ENCODE data around the gene TCEANC2.

The TCEANC2 gene

DNA sequence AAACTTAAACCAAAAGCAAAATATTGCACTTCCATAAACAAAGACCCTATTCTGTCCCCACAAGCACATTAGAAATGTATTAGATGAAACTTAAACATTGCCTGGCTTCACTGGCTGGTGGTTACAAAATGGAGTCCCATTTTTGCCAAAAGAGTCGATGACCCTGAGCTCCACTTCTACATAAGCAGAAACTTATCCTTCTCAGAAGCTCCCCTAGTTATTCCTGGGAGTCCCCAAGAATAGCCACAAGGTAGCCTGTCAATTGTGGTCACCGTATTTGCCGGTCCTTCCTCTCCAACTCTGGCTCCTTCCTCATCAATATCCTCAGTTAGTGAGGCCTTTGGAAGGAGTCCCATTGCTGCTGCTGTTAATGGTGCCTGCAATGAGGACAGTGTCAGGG is 62.1 kb downstream of the TCEANC2 start:
- Histone ChIP-seq H3K9me3 (ENCODE audit: low read length) (no peaks in the 10 kb centered on the region), H3K27me3 (ENCODE audit: insufficient read depth, low read length) (no peaks in the 10 kb centered on the region), H3K4me3 (ENCODE audit: low read length) (no peak overlapping the region), H2AFZ (ENCODE audit: low read depth, low read length) (no peak overlapping the region), H3K36me3 (ENCODE audit: insufficient read depth, low read length) (no peaks in the 10 kb centered on the region), H3K4me1 (ENCODE audit: insufficient read depth, low read length) (peaks cover 14% of the 10 kb centered on the region)

DNA sequence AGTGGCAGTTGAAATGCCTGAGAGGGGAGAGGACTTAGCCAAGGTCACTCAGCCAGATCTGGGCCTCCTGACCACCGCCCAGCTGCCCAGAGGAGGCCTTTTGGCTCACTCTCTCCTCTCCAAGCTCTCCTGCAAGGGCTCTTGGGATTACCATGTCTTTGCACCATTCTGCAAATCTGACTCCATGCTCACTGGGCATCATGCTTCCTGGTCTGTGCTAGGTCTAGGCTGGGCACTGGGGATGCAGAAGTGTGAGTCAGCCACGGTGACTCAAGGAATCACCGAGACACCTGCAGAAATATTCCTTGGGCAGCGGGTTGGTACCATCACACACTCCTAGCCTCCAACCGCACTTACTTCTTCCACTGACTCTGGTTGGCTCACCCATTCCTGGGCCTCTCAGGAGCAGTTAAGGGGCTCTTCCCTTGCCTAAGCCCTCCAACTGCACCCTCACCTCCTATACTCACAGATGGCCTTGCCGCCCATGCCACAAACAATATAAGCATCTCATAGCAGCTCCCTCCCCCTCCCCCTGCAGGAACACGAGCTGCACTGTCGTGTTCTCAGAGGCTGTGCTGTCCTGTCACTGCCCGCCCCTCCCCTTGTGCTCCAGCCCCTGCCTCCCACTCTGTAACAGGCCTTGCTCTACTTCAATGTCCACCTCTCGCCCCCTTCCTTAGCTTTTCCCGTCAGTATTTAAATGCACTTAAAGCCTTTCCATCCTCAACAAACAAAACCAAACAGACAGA is 64.6 kb downstream of the TCEANC2 start:
- no peak overlapping the region for H3K4me3 ChIP-seq (ENCODE audit: low read length)
- H3K9me3 ChIP-seq (ENCODE audit: low read length) = no peaks in the 10 kb centered on the region
- H3K36me3 ChIP-seq (ENCODE audit: insufficient read depth, low read length) = no peaks in the 10 kb centered on the region
- H2AFZ ChIP-seq (ENCODE audit: low read depth, low read length) = no peak overlapping the region
- H3K4me1 ChIP-seq (ENCODE audit: insufficient read depth, low read length) = peaks cover 19% of the 10 kb centered on the region
- H3K27me3 ChIP-seq (ENCODE audit: insufficient read depth, low read length) = peaks cover 10% of the 10 kb centered on the region

DNA sequence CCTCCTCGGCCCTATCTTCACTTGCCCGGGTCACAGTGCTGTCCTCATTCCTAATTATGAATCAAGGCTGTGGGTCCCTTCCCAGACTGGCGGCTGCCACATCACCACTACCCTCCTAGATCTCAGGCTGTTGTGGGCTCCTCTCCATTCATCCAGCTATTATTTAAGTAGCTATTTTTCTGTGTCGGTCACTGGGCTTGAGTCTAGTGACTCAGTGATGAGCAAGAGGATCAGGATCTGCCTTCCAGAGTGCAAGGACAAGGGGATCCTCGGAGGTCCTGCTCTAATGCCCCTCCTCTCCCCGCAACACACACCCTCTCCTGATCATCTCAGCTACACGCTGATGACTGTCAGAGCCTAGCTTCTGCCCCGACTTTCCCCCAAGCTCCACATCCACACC is 65.3 kb downstream of the TCEANC2 start:
- Histone ChIP-seq H3K27me3 (ENCODE audit: insufficient read depth, low read length) (peaks cover 10% of the 10 kb centered on the region), H3K4me3 (ENCODE audit: low read length) (no peak overlapping the region), H3K4me1 (ENCODE audit: insufficient read depth, low read length) (peaks cover 19% of the 10 kb centered on the region), H3K36me3 (ENCODE audit: insufficient read depth, low read length) (no peaks in the 10 kb centered on the region), H3K9me3 (ENCODE audit: low read length) (no peaks in the 10 kb centered on the region), H2AFZ (ENCODE audit: low read depth, low read length) (no peak overlapping the region)

DNA sequence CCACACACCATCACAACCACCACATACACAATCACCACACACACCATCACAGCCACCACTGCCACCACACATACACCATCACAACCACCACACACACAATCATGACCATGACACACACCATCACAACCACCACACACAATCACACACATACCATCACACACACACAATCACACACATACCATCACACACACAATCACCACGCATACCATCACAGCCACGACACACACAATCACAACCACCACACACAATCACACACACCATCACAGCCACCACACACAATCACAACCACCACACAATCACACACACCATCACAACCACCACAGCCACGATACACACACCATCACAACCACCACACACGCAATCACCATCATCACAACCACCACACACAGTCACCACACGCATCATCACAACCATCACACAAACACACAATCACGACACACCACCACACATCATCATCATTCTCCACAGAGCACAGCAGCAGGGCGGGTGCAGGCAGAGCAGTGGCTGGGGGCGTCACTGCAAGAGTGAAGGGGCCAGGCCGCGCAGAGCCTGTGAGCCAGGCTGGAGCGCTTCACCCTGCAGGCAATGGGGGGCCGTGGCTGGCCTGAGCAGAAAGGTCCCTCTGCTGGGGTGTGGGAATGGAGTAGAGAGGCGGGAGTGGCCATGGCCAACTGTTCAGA is 66.8 kb downstream of the TCEANC2 start:
- H3K9me3 ChIP-seq (ENCODE audit: low read length) = no peaks in the 10 kb centered on the region

DNA sequence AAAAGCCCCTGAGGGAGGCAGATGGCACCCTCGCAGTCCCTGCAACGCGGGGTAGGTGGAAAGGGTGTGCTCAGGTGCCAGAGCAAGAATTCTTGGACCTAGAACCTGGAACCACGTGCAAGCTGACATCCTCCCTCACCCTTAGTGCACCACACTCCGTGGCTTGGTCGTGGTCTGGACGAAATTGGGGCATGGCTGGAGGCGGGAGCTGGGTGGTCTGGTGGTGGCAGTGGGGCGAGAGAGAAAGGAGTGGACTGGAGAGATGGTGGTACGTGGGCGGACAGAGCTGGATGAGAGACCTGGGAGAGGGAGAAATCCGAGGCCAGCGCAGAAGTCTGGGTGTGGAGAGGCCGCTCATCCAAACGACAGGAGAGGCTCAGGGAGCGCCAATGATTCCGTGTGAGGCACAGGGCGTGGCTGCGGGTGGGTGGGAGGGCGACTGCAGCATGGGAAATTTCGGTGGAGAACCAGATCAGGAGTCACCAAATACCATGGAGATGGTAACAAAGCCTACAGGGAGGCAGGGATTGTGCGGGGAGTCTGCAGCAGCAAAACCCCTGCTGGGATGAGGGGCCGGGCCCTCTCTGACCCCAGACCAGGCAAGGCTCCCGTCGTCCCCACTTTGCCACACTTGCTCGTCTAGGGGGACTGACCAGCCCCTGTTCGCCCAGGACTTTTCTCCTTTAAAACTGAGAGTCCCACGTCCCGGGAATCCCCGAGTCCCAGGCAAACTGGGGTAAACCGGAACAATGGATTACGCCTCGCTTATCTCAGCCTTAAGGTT is 67.5 kb downstream of the TCEANC2 start:
- H3K36me3 ChIP-seq (ENCODE audit: insufficient read depth, low read length) = no peaks in the 10 kb centered on the region
- peak overlapping the region; percentile 1 for H3K4me3 ChIP-seq (ENCODE audit: low read length)
- peaks cover 10% of the 10 kb centered on the region for H3K27me3 ChIP-seq (ENCODE audit: insufficient read depth, low read length)
- peaks cover 19% of the 10 kb centered on the region for H3K4me1 ChIP-seq (ENCODE audit: insufficient read depth, low read length)
- H2AFZ ChIP-seq (ENCODE audit: low read depth, low read length) = peak overlapping the region; percentile 2
- no peaks in the 10 kb centered on the region for H3K9me3 ChIP-seq (ENCODE audit: low read length)

More for the DNA sequence above, 66.8 kb downstream of the TCEANC2 start:
- Histone ChIP-seq H3K4me1 (ENCODE audit: insufficient read depth, low read length) (peaks cover 19% of the 10 kb centered on the region), H3K36me3 (ENCODE audit: insufficient read depth, low read length) (no peaks in the 10 kb centered on the region), H2AFZ (ENCODE audit: low read depth, low read length) (no peak overlapping the region), H3K4me3 (ENCODE audit: low read length) (no peak overlapping the region), H3K27me3 (ENCODE audit: insufficient read depth, low read length) (peaks cover 10% of the 10 kb centered on the region)

DNA sequence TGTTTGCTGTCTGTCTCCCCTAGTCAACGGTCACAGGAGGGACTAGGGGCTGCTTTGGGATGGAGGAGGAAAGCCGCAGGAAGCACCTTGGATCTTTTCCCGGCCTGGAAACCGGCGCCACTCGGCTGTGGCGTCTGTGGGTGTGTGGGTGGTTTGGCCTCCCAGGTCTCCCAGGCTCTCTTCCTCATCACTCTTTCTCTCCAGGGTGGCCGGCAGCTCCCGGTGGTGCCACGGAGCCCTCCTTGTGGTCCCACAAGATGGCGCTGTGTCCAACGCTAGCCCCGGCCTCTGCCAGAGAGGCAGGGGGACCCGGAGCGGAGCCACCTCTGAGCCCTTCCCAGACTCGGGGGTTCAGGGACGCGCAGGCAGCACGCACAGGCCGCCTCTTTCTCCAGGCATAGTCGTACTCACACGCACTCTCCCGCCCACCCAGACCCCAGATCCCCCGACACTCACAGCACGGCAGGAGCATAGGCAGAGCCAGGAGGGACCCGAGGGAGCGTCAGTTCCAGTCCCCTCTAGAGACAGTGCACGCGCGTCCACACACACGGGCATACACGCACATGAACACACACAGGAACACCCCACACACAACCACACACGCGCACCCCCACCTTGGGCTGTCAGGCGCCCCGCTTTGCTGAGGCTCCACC is 68.2 kb downstream of the TCEANC2 start:
- H3K9me3 ChIP-seq (ENCODE audit: low read length) = no peaks in the 10 kb centered on the region
- peaks cover 10% of the 10 kb centered on the region for H3K27me3 ChIP-seq (ENCODE audit: insufficient read depth, low read length)
- H3K36me3 ChIP-seq (ENCODE audit: insufficient read depth, low read length) = no peaks in the 10 kb centered on the region
- peak overlapping the region; percentile 10 for H3K4me3 ChIP-seq (ENCODE audit: low read length)
- peaks cover 19% of the 10 kb centered on the region for H3K4me1 ChIP-seq (ENCODE audit: insufficient read depth, low read length)
- peak overlapping the region; percentile 2 for H2AFZ ChIP-seq (ENCODE audit: low read depth, low read length)

DNA sequence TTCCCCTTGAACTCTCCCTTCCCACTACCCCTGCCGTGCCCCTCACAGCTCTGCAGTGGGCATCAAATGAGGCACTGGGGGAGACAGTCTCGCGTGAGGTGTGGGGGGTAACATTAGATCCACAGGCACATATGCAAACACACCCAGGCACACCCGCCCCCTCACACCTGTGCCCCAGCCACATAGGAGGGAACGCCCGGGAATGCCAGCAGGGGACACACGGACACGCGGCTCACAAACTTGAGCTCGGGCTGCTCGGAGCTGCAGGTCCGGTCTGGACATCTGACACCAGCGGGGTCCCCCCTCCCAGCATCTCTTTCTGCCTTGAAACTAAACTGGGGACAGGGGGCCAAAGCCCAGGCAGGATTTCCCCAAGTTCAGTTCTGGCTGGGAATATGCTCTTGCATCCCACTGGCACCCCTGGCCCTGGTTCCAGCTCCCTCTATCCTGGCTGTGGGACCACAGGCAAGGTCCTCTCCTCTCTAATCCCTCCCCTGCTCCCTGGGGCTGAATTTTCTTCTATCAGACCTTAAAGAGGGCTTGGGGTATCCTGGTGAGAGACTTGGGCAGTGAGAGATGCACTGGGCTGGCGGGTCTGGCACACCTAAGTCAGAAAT is 68.8 kb downstream of the TCEANC2 start:
- Histone ChIP-seq H3K36me3 (ENCODE audit: insufficient read depth, low read length) (no peaks in the 10 kb centered on the region), H2AFZ (ENCODE audit: low read depth, low read length) (no peak overlapping the region), H3K4me1 (ENCODE audit: insufficient read depth, low read length) (peaks cover 19% of the 10 kb centered on the region), H3K9me3 (ENCODE audit: low read length) (no peaks in the 10 kb centered on the region), H3K27me3 (ENCODE audit: insufficient read depth, low read length) (peaks cover 10% of the 10 kb centered on the region), H3K4me3 (ENCODE audit: low read length) (no peak overlapping the region)

DNA sequence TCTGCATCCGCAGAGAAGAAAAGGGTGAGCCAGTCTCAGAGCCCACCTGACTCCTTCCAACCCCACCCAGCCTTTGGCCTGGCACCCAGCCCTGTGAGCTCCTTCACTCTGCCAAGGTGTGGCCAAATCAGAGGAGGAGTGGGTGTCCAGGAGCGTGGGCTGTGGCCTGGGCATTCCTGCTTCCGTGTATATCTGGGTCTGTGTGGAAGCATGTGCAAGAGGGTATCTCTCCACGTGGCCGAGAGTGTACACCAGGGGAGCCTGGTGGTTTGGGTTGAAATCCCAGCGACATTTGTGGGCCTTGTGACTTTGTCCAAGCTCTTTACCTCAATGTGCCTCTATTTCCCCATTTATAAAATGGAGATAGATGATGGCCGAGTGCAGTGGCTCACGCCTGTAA is 69.6 kb downstream of the TCEANC2 start:
- H3K9me3 ChIP-seq (ENCODE audit: low read length) = no peaks in the 10 kb centered on the region
- no peak overlapping the region for H2AFZ ChIP-seq (ENCODE audit: low read depth, low read length)
- peaks cover 18% of the 10 kb centered on the region for H3K4me1 ChIP-seq (ENCODE audit: insufficient read depth, low read length)
- H3K27me3 ChIP-seq (ENCODE audit: insufficient read depth, low read length) = peaks cover 10% of the 10 kb centered on the region
- no peak overlapping the region for H3K4me3 ChIP-seq (ENCODE audit: low read length)
- H3K36me3 ChIP-seq (ENCODE audit: insufficient read depth, low read length) = no peaks in the 10 kb centered on the region

DNA sequence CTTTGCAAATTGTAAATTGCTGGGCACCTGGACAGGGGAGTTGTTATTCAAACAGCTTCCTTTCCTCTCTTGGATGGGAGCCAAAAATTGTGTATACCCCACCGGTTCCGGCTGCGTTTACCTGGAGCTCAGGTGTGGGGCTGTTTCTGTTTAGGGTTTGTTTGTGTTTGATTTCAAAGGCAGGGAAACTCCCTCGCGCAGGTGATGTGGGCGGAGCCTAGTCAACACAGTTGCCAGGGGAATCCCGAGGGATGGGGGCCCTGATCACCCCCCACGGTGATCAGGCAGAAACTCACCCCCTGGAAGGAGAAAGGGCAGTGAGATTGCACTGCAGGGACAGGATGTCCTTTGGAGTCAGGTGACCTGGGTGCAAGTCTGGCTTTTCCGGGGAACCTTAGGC is 71.1 kb downstream of the TCEANC2 start:
- no peaks in the 10 kb centered on the region for H3K9me3 ChIP-seq (ENCODE audit: low read length)
- H3K4me3 ChIP-seq (ENCODE audit: low read length) = no peak overlapping the region
- no peak overlapping the region for H2AFZ ChIP-seq (ENCODE audit: low read depth, low read length)
- peaks cover 10% of the 10 kb centered on the region for H3K27me3 ChIP-seq (ENCODE audit: insufficient read depth, low read length)
- peaks cover 11% of the 10 kb centered on the region for H3K4me1 ChIP-seq (ENCODE audit: insufficient read depth, low read length)
- no peaks in the 10 kb centered on the region for H3K36me3 ChIP-seq (ENCODE audit: insufficient read depth, low read length)

DNA sequence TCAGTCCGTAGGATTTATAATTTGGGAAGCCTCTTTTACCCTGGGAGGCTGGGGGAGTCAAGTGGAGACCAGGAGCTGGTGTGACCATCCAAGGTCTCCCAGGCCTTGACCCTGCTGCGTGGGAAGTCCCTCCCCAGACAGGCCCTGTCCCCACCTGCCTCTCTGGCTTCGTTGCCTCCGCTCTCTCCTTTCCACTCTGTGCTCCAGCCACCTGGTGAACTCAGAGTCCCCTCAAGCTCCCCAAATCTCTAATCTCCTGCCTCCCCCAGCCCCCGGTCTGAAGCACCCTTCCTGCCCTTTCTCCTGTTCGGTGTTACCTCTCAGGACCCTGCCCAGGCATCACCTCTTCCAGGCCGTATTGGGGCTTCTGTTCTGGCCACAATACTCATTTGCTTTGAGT is 71.5 kb downstream of the TCEANC2 start:
- Histone ChIP-seq H3K4me1 (ENCODE audit: insufficient read depth, low read length) (peaks cover 11% of the 10 kb centered on the region), H3K36me3 (ENCODE audit: insufficient read depth, low read length) (no peaks in the 10 kb centered on the region), H3K27me3 (ENCODE audit: insufficient read depth, low read length) (peaks cover 10% of the 10 kb centered on the region), H3K4me3 (ENCODE audit: low read length) (no peak overlapping the region), H3K9me3 (ENCODE audit: low read length) (no peaks in the 10 kb centered on the region), H2AFZ (ENCODE audit: low read depth, low read length) (no peak overlapping the region)

DNA sequence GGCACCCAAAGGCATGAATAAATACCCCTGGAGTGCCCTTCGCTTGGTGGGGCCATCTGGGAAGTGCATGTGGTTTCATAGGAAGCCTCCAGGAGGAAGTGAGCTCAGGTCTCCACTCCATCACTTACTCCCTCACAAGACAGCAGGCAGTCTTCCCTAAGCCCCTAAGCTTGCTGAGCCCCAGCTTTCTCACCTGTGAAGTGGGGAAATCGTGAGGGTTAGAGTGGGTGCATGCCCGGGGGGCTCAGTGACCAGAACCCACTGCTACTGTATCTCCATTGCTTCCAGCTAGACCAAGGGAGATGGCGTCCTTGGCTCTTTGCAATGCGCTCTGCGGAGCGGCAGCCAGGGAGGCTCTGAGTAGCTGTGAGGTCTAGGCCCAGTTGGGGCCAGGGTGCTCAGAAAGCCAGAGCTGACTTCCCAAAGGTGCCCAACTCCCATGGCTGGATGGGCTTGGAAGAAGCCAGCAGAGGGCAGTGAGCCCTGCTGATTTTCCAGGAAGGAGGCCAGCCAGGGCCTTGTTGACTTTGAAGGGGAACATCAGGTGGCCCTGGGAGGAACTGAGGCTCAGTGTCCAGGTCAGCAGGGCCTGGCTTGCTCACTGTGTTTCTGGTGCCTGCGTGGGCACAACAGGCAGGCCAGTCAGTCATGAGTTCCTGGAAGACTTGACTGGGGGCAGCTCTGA is 72.1 kb downstream of the TCEANC2 start:
- H3K36me3 ChIP-seq (ENCODE audit: insufficient read depth, low read length) = no peaks in the 10 kb centered on the region
- H3K4me3 ChIP-seq (ENCODE audit: low read length) = no peak overlapping the region
- peaks cover 11% of the 10 kb centered on the region for H3K4me1 ChIP-seq (ENCODE audit: insufficient read depth, low read length)
- peaks cover 10% of the 10 kb centered on the region for H3K27me3 ChIP-seq (ENCODE audit: insufficient read depth, low read length)
- no peaks in the 10 kb centered on the region for H3K9me3 ChIP-seq (ENCODE audit: low read length)
- H2AFZ ChIP-seq (ENCODE audit: low read depth, low read length) = no peak overlapping the region

DNA sequence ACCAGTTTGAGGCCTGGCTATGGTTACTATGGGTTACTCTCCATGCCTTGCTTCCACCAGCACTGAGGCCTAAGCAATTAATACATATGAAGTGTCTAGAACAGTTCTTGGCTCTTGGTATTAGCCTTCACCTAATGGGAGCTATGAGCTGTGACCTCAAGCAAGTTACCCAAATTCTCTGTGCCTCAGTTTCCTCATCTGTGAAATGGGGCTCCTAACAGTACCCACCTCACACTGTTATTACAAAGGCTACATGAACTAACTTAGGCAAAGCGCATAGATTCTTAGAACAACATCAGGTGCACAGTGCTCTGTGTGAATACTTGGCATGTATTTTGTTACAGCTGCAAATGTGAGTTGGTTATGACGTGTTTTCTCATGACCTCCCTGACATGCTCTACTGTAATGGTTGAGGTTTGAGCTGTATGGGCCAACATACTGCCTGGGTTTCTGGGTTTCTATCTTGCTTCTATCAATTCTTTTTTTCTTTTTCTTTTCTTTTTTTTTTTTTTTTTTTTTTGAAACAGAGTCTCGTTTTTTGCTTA is 72.9 kb downstream of the TCEANC2 start:
- H3K4me3 ChIP-seq (ENCODE audit: low read length) = no peak overlapping the region
- H3K36me3 ChIP-seq (ENCODE audit: insufficient read depth, low read length) = no peaks in the 10 kb centered on the region
- H2AFZ ChIP-seq (ENCODE audit: low read depth, low read length) = no peak overlapping the region
- H3K9me3 ChIP-seq (ENCODE audit: low read length) = no peaks in the 10 kb centered on the region
- peaks cover 8% of the 10 kb centered on the region for H3K4me1 ChIP-seq (ENCODE audit: insufficient read depth, low read length)
- peaks cover 10% of the 10 kb centered on the region for H3K27me3 ChIP-seq (ENCODE audit: insufficient read depth, low read length)

Data from neuron (in vitro differentiated cells).